NB4 (cell line): ENCODE measurements around the gene MACO1.
"Not testable (repeated sequence)": the region's sequence is repeated elsewhere in the genome, so short reads cannot be mapped to it uniquely, and the experiment has no call there.

Experiments used
- DNase-seq: peaks from one replicate; pipeline ENCODE4 v3.0.0; 2010; ENCODE audit warnings: low read depth
- H3K4me3 ChIP-seq: one replicate; pipeline ENCODE4 v1.5.1; 2011; ENCODE audit warnings: mild to moderate bottlenecking, low read depth, low read length, moderate library complexity
- CTCF ChIP-seq: IDR thresholded peaks from one replicate; pipeline ENCODE4 v1.5.1; 2012; ENCODE audit warnings: low read depth, low read length
- MAX ChIP-seq: IDR thresholded peaks from 2 replicates; pipeline ENCODE4 v1.6.1; 2011; ENCODE audit warnings: low read depth, low read length
- MYC ChIP-seq: IDR thresholded peaks from 2 replicates; pipeline ENCODE4 v1.6.1; 2011; ENCODE audit warnings: low read depth, low read length
- POLR2A ChIP-seq: IDR thresholded peaks from 2 replicates; pipeline ENCODE4 v1.6.1; 2011; ENCODE audit warnings: mild to moderate bottlenecking; ENCODE audit not compliant: insufficient read length; ENCODE audit errors: extremely low read depth

MACO1 gene

GRCh38 chr1:25433389-25434186 is 2.9 kb downstream of the MACO1 start:
- no peak for TF ChIP-seq CTCF
- TF ChIP-seq MAX, result no peak
- TF ChIP-seq POLR2A, result no peak
- no peak for TF ChIP-seq MYC
- no peak for DNase-seq
- peak overlapping the region; percentile 18 for H3K4me3 ChIP-seq

GRCh38 chr1:25435397-25436108 is 4.9 kb downstream of the MACO1 start:
- DNase-seq, result peak; percentile 60
- peak; percentile 56; the same call in 1 of the 2 replicates for TF ChIP-seq MAX
- TF ChIP-seq MYC, result no peak
- peak overlapping the region; percentile 47 for H3K4me3 ChIP-seq

GRCh38 chr1:25437672-25438071 is 7.0 kb downstream of the MACO1 start:
- no peak overlapping the region for H3K4me3 ChIP-seq
- no peak for TF ChIP-seq CTCF
- no peak for TF ChIP-seq MYC
- no peak for TF ChIP-seq POLR2A
- DNase-seq, result no peak

GRCh38 chr1:25439287-25439686 is 8.6 kb downstream of the MACO1 start:
- TF ChIP-seq CTCF (no peak), MYC (no peak), POLR2A (no peak), MAX (no peak)
- H3K4me3 ChIP-seq, result no peak overlapping the region
- DNase-seq, result no peak

GRCh38 chr1:25442178-25442577 is 11.5 kb downstream of the MACO1 start:
- TF ChIP-seq MAX (no peak), CTCF (no peak), POLR2A (no peak), MYC (no peak)
- no peak overlapping the region for H3K4me3 ChIP-seq
- no peak for DNase-seq

GRCh38 chr1:25443030-25443699 is 12.5 kb downstream of the MACO1 start:
- no peak for DNase-seq
- no peak for TF ChIP-seq MAX
- no peak for TF ChIP-seq POLR2A
- H3K4me3 ChIP-seq, result no peak overlapping the region

GRCh38 chr1:25444604-25445003 is 13.9 kb downstream of the MACO1 start:
- DNase-seq, H3K4me3 ChIP-seq: not testable (repeated sequence)
